HPDE6-E6E7 (cell line): ENCODE measurements around the gene LAMB4.

Source experiments
- DNase-seq: peaks from one replicate; pipeline ENCODE4 v3.0.0; 2011; ENCODE audit warnings: missing footprints; ENCODE audit errors: extremely low spot score

The LAMB4 gene

GRCh38 chr7:108109221-108109908, 20.8 kb downstream of the LAMB4 start:
- peak; percentile 22 for DNase-seq

DNA sequence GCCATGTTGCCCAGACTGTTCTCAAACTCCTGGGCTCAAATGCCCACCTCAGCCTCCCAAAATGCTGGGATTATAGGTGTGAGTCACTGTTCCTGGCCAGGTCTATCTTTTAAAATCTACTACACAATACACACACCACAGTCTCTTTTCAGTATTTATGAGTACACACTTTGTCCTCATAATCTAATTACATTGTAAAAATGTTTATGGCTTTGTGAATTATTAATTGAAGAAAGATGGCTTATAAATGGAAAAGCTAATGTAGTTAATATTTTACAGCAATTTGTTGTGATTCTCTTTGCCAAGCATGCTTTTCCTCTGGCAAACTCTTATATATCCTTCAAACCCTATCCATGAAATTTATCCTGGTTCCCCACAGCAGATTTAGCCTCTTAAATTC, 22.0 kb downstream of the LAMB4 start:
- DNase-seq = no peak

DNA sequence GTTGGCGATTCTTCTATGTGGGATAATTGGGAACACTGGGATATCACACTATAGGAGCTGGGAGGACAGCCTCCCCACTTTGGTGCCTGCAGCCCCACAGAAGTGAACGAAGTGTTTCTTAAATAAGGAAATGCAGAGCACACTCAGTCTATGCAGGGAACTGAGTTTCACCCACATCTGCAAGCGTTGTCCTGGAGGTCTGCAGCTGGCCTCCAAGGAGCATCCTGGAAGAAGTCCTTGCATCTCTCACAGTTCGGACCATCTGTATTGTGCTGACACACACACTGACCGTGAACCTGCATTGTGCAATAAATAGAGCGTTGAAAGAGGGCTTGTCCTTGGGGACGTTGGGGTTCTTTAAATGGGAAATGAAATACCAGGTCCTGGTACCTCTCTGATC, 25.8 kb downstream of the LAMB4 start:
- no peak for DNase-seq

GRCh38 chr7:108103558-108104298, 26.4 kb downstream of the LAMB4 start:
- no peak for DNase-seq

- DNase-seq = no peak
Measured at GRCh38 chr7:108102671-108103312, 27.4 kb downstream of the LAMB4 start.

GRCh38 chr7:108101759-108102158, 28.4 kb downstream of the LAMB4 start:
- DNase-seq = no peak

DNA sequence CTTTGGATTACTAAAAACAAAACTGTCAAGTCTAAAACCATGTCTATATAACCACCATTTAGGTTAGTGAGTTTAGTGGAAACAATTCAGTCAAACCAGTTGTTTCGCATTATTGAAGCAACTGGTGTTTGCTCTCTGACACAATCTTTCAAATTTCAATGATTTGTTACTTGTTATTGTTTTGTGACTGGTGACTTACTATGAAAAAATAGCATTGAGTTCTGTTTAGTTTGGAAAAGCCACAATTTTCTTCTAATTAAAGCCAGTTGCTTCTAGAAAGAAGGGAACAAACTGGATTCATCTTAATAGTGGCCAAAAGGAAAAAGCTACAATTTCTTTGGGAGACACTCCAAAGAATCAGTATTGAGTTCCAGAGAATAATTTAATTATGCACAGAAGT, 30.4 kb downstream of the LAMB4 start:
- no peak for DNase-seq

- DNase-seq = no peak
Measured at GRCh38 chr7:108097703-108098102, 32.5 kb downstream of the LAMB4 start.

GRCh38 chr7:108096996-108097395, 33.2 kb downstream of the LAMB4 start:
- no peak for DNase-seq

DNA sequence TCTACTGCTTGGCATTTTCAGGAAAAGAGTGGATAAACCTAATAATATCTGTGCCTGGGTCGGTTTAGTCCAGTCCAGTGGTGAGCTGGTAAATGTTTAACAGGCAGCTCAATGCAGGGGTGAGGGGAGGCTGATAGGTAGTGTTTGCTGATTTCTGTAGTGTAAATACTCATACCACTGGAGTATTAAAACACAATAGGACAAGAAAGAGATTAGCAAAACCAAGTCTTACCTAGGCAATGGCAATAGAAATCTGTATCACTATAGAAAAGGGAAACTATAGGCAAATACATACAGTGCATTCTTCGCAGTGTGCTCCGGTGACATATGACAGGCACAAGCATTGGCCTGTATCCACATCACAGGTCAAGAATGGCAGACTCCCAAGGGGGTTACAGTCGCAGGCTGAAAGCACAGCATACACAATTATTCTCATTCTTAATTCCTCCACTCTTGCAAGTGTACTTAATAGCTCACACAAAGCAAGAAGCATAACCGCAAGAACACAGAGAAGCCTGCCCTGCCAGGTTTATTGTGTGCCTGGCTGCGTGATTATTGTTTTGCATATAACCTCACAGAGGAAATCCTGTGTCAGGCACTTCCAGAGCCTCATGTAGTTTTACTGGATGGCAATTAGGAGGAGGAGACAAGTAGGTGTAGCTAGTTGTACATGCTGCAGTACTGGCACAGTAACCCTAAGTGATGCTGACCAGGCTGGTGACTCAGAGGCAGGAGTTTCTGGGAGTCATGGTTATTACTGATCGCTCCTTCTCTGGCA, 35.0 kb downstream of the LAMB4 start:
- DNase-seq = peak; percentile 79

DNA sequence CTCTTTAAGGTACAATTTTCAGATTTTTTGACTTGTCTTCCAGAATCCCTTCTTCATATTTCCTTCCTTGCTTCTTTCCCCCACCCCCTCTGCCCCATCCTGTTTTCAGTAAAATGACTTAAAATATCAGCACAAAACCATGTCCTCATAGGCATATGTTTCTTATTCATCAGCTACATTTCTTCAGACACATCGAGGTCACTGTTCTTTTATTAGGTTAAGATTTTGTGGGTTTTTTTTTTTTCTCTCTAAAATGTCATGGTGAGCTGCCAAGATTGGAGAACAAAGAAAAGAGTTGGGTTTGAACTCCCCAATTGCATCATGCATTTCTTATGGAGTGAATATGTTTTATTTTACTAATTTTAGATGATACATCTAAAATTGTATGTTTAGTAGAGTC, 35.8 kb downstream of the LAMB4 start:
- no peak for DNase-seq

DNA sequence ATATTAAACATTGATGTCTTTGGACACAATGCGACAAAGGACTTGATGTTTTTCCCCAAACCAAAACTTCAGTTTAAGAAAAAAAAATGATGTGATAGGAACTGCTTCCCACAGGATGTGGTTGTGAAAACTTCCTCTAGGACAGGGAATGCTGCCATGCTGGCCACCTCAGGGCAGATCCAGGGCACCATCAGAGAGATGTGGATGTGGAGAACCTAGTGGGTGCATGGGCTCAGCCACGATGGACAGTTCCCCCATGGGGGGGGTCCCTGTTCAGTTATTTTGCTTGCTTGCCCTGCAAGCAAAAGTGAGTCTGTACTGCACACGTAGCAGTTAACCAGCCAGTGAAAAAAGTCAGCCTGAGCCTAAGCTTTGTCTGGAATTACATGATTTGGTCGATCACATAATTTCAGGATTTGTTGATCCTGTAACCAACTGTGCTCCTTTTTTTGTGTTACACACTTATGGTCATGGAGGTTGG, 36.3 kb downstream of the LAMB4 start:
- no peak for DNase-seq

- DNase-seq = no peak
Measured at GRCh38 chr7:108093341-108093740, 36.8 kb downstream of the LAMB4 start.

- DNase-seq = no peak
Measured at GRCh38 chr7:108091461-108091831, 38.7 kb downstream of the LAMB4 start.

DNA sequence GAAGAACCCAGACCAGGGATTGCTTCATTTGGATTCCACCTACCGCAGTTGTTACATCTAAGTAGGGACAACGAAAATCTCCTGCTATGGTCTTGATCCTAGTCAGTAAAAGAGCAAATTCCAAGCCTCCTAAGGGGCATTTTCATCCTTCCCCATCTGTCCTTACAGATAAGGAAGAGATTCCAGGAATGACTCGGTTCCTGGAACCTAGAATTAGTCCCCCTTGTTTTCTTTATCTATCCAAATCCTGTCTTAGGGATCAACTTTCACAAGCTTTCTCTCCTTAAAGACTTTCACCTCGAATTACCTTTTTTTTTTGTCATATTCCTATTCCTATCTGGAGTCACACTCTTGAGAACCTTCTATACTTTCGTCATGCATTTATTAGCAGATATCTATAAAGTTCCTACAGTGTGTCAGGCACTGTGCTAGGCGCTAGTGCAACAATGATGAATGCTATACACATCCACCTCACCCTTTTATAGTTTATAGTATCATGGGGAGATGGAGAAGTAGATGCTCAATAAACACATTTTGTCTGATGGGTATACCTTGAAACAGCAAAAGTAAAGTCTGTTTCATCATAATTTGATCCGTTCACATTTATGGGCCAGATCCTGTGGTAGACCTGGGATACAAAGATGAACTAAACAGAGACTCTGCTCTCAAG, 39.2 kb downstream of the LAMB4 start:
- DNase-seq = no peak

DNA sequence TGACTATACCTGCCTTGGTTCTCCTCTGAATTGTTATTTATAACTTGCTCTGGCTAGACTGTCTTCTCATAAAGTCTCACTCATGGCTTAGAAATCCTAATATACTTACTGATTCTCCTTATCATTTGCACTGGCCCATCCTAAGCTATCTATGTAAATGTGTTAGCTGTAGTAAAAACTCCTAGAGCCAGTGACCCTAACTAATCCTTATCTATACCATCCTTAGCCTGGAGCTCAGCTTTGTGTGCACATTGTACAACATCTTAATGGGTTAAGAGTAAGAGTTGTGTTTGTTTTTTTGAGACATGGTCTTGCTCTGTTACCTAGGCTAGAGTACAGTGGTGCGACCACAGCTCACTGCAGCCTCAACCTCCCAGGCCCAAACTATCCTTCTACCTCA, 40.8 kb downstream of the LAMB4 start:
- DNase-seq = no peak

GRCh38 chr7:108088729-108089128, 41.4 kb downstream of the LAMB4 start:
- no peak for DNase-seq

DNA sequence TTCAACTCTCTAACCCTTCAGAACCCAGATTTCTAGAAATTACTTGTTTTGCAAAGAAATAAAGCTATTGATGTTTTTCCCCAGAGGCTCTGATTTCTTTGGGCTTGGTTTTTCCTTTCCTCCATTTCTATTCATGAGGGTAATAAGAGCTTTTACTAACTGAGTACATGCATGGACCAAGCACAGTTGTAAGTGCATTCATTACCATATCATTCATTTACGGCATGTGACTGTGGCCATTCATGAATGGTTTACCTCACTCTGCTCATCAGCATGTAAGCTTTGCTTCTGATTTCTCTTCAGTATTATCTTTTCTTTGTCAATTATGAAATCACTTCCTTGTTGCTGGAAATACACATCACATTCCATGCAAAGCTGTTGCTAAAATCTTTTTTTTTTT, 42.4 kb downstream of the LAMB4 start:
- no peak for DNase-seq

DNA sequence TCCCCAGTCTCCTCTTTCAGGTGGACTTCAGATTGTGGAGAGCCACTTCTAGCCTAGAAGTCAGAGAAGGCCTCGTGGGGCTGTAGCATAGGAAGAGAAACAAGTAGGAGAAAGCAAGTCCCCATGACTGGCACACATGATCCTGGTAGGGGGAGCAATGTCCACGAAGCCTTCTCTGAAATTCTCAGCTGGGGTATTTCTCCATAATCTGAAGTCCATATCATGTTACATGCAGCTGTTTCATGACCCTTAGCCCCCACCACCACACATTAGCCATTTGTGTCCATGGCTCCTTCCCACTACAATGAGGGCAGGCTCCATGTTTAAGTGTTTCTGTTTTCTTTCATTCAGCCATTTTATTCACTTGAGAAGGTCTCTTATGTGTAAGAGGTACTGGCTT, 43.2 kb downstream of the LAMB4 start:
- no peak for DNase-seq

DNA sequence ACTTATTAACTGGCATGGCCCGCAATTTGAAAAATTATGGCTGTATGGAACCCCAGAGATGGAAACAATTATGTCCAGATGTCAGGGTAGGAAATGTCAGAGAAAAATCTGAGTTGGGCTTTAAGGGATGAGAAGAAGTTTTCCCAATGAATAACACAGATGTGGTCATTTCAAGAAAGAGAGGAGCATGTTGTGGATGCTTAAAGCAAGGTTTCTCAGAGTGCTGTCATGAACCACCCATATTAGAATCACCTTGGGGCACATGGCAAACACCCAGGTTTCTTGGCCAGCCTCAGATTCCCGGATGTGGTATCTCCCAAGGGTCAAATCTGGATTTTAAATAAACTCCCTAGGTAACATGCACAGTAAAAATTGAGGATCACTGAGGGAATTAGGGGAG, 43.6 kb downstream of the LAMB4 start:
- no peak for DNase-seq

DNA sequence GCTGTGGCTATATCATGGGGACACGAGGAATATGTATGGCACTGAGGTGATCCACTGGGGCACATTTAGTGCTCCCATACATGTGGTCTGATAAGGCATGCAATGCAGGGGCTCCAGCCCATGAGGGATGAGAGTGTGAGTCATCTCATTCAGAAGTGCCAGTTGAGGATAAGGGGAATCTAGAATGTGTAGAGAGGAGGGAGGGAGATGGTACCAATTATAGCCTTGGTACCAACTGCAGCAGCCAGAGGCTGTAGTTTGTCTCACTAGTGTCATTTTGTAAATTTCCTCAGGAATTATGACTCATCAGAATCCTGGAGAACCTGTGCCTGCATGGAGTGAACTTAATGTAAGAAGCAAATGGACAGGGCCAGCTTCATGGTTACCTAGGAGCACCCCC, 46.2 kb downstream of the LAMB4 start:
- DNase-seq = no peak
